ENCODE results near the gene CELF4.

Gene CELF4

DNA sequence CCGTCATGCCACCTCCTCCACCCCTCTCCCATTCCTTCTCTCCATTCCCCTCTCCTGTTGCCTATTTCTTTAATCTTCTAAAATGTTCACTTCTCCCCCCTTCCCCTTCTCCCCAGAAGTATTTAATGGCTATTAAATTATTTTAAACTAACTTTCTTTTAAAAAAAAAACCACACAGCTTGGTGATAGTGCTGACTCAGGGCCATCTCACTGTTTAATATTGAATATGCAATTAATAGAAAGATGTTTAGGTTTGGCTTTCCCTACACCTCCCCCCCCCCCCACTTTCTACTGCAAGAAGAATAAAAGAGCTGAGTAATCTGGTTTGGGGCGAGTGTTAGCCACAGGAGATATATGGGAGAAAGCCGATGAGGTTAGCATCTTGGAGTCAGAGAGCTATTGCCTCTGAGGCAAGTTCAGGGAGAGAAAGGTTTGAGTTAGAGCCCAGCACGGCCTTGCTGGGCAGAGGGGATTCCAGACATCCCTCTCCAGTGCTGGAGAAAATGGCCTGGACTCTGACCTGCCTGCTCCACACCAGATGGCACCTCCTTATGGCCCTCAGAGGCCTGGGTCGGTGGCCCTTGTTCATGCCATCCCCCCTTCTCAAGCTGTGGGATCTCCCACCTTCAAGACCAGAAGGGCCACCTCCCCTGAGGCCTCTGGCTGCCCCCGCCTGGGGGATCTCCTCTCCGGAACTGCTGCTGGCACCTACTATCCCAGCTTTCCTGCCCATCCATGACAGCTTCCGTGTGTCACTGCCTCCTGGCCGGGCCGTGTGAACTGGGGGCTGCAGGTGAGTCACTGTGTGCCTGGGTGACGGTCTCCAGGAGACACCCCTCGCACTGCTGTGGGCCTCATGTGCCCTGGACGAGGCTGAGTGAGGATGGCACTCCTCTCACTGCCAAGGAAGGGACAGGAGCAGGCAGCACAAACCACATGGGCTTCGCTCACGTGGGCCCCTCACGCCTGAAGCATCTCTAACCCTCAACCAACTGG lies 246.9 kb downstream of the CELF4 start:
- no peak overlapping the region for H3K4me3 ChIP-seq (ENCODE audit: low read depth, low read length)
- in situ Hi-C loops (cut with HindIII; ENCODE audit: low sequenced_read_pairs), result no loop called here
- no peak for DNase-seq (ENCODE audit: low read depth, low spot score)
- no peak for TF ChIP-seq CTCF (IDR thresholded peaks at IDR 0.05; ENCODE audit: low read depth, low read length)

GRCh38 chr18:37317486-37317885 lies 248.1 kb downstream of the CELF4 start:
- H3K4me3 ChIP-seq (ENCODE audit: low read depth, low read length), result no peak overlapping the region
- in situ Hi-C loops (cut with HindIII; ENCODE audit: low sequenced_read_pairs), result no loop called here
- TF ChIP-seq CTCF (IDR thresholded peaks at IDR 0.05; ENCODE audit: low read depth, low read length), result no peak
- DNase-seq (ENCODE audit: low read depth, low spot score), result no peak

DNA sequence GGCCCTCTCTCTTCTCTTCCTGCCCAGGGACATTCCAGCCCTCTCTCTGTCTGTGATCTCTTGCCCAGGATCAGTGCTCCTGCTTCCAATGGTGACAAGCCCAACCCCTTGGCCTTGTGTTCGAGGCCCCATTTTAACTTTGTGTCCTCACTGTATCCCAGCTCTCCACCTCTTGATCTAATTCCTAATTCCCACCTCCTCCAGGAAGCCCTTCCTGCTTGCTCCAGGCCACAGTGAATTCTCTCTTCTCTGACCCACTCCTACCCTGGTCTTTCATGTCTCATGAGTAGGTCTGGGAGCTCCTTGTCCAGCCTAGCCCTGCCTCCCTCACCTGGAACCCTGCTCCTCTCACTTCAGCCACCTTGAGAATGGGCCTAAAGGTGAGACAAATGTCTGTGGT lies 249.1 kb downstream of the CELF4 start:
- in situ Hi-C loops (cut with HindIII; ENCODE audit: low sequenced_read_pairs), result no loop called here
- no peak for DNase-seq (ENCODE audit: low read depth, low spot score)
- TF ChIP-seq CTCF (IDR thresholded peaks at IDR 0.05; ENCODE audit: low read depth, low read length), result no peak
- H3K4me3 ChIP-seq (ENCODE audit: low read depth, low read length), result no peak overlapping the region

DNA sequence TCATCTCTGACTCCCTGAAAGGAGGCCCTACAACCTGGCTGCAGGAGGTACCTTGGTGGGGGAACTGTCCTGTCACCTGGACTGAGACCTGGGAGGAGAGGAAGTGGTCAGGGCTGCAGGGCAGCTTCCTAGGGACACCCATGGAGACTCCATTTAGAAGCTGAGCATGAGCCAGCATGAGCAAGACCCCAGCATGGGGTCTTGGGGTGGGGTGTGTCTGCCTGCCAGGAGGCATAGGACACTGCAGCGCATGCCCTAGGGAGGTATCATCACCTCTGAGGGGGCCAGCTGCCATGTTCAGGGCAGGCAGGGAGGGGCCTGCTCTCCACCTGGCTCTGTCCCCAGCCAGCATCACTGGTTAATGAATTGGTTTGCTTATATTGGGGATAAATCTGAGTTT lies 249.7 kb downstream of the CELF4 start:
- in situ Hi-C loops (cut with HindIII; ENCODE audit: low sequenced_read_pairs), result no loop called here
- no peak for TF ChIP-seq CTCF (IDR thresholded peaks at IDR 0.05; ENCODE audit: low read depth, low read length)
- no peak for DNase-seq (ENCODE audit: low read depth, low spot score)
- no peak overlapping the region for H3K4me3 ChIP-seq (ENCODE audit: low read depth, low read length)

- TF ChIP-seq CTCF (IDR thresholded peaks at IDR 0.05; ENCODE audit: low read depth, low read length), result no peak
- no peak overlapping the region for H3K4me3 ChIP-seq (ENCODE audit: low read depth, low read length)
- no peak for DNase-seq (ENCODE audit: low read depth, low spot score)
- in situ Hi-C loops (cut with HindIII; ENCODE audit: low sequenced_read_pairs), result no loop called here
Measured at GRCh38 chr18:37314534-37314933, 251.1 kb downstream of the CELF4 start.

DNA sequence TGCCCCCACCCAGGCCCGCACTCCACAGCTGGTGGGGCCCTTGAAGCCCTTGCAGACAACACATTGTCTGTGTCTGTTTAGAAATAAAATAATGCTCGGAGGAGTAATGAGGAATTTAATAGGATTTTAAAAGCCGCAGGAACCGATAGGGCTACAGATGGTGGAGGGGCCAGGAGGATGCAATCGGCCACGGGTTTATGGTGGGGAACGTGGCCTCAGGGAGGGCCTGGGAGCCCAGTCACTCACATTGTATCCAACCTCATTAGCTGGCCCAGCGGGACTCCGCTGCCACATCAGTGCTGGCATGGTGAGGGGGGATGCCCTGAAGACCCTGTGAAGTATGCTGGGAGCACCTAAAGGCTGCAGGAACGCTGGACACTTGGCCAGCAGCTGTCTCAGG lies 252.0 kb downstream of the CELF4 start:
- DNase-seq (ENCODE audit: low read depth, low spot score), result no peak
- TF ChIP-seq CTCF (IDR thresholded peaks at IDR 0.05; ENCODE audit: low read depth, low read length), result no peak
- H3K4me3 ChIP-seq (ENCODE audit: low read depth, low read length), result no peak overlapping the region
- in situ Hi-C loops (cut with HindIII; ENCODE audit: low sequenced_read_pairs), result no loop called here
